ENCODE measurements around the gene TSBP1. TPM values are rescaled to one million over a fixed set of nuclear protein-coding genes. Genes with fewer than 3 reads are reported as not detected.

TSBP1 gene
- total RNA-seq, 4 donors from 2014 or later, result not detected

GRCh38 chr6:32393665-32394420, 22.1 kb upstream of the TSBP1 start:
- 70 to 92% methylated on average over 2 to 3 of the region's 7 CpGs for WGBS, 2 donors (ENCODE audit: low coverage in 1 of 2)

GRCh38 chr6:32391505-32391904, 19.8 kb upstream of the TSBP1 start:
- Histone ChIP-seq H3K4me1 (no peaks in the 10 kb centered on the region), H3K27me3 (peaks cover 8% of the 10 kb centered on the region), H3K36me3 (no peaks in the 10 kb centered on the region), H3K27ac (no peak overlapping the region), H3K9me3 (no peaks in the 10 kb centered on the region), H3K4me3 (no peak overlapping the region)
- TF ChIP-seq CTCF (IDR thresholded peaks at IDR 0.05), result no peak
- TF ChIP-seq POLR2AphosphoS5 (IDR thresholded peaks at IDR 0.05), result no peak
- TF ChIP-seq POLR2A (IDR thresholded peaks at IDR 0.05), result no peak
- TF ChIP-seq EP300 (IDR thresholded peaks at IDR 0.05), result no peak
- WGBS, 2 donors (ENCODE audit: low coverage in 1 of 2), result 72 to 74% methylated on average over 6 of the region's 6 CpGs
- ATAC-seq, result no peak

More at GRCh38 chr6:32393665-32394420, 22.1 kb upstream of the TSBP1 start:
- Histone ChIP-seq H3K4me3 (no peak overlapping the region), H3K4me1 (no peaks in the 10 kb centered on the region), H3K9me3 (no peaks in the 10 kb centered on the region), H3K36me3 (no peaks in the 10 kb centered on the region), H3K27ac (peak overlapping the region in 2 of 4 donors; percentile 24 to 57), H3K27me3 (peaks cover 4% of the 10 kb centered on the region)
- no peak for TF ChIP-seq EP300 (IDR thresholded peaks at IDR 0.05)
- TF ChIP-seq CTCF (IDR thresholded peaks at IDR 0.05), result no peak
- no peak for TF ChIP-seq POLR2AphosphoS5 (IDR thresholded peaks at IDR 0.05)
- TF ChIP-seq POLR2A (IDR thresholded peaks at IDR 0.05), result no peak
- ATAC-seq, result peak; percentile 78

GRCh38 chr6:32387589-32388340, 16.1 kb upstream of the TSBP1 start:
- Histone ChIP-seq H3K9me3 (no peaks in the 10 kb centered on the region), H3K4me3 (no peak overlapping the region)
- 53 to 100% methylated on average over 1 to 6 of the region's 6 CpGs for WGBS, 2 donors (ENCODE audit: low coverage in 1 of 2)

DNA sequence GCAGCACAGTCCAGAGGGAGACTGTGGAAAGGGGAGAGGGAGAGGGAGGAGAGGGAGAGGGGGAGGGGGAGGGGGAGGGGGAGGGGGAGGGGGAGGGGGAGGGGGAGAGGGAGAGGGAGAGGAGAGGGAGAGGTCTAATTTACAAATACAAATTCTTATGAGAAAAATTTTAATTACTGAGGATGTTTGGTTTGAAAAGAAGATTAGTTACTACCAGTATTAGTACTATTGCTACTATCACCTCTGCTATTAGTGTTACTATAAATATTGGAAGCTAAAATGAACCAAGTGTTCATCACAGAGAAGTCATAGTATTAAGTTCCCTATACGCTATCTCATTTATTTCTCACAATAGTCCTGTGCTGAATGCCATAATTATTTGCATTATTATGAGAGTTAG, 14.3 kb upstream of the TSBP1 start:
- Histone ChIP-seq H3K27me3 (peaks cover 4% of the 10 kb centered on the region), H3K9me3 (no peaks in the 10 kb centered on the region), H3K4me3 (no peak overlapping the region), H3K27ac (no peak overlapping the region), H3K36me3 (no peaks in the 10 kb centered on the region), H3K4me1 (no peaks in the 10 kb centered on the region)
- 90 to 93% methylated on average over 1 of the region's 1 CpG for WGBS, 2 donors (ENCODE audit: low coverage in 1 of 2)
- TF ChIP-seq POLR2AphosphoS5 (IDR thresholded peaks at IDR 0.05), result no peak
- no peak for TF ChIP-seq CTCF (IDR thresholded peaks at IDR 0.05)
- TF ChIP-seq EP300 (IDR thresholded peaks at IDR 0.05), result no peak
- no peak for TF ChIP-seq POLR2A (IDR thresholded peaks at IDR 0.05)
- ATAC-seq, result no peak

More at GRCh38 chr6:32387589-32388340, 16.1 kb upstream of the TSBP1 start:
- peaks cover 8% of the 10 kb centered on the region for H3K27me3 ChIP-seq
- no peaks in the 10 kb centered on the region for H3K36me3 ChIP-seq
- no peaks in the 10 kb centered on the region for H3K4me1 ChIP-seq
- no peak for TF ChIP-seq CTCF (IDR thresholded peaks at IDR 0.05)
- TF ChIP-seq EP300 (IDR thresholded peaks at IDR 0.05), result no peak
- TF ChIP-seq POLR2A (IDR thresholded peaks at IDR 0.05), result no peak
- ATAC-seq, result no peak
- H3K27ac ChIP-seq, result no peak overlapping the region
